HepG2 (cell line): ENCODE measurements around the gene FGFR4. TPM values are rescaled to one million over a fixed set of nuclear protein-coding genes. Genes with fewer than 3 reads are reported as not detected.

ENCODE experiments used
- ATAC-seq: fragments of 200-7000 bp; cut with Tn5 transposase; 3 replicates; pipeline ENCODE4 v1.9.1; 2020; ENCODE audit warnings: mild to moderate bottlenecking, moderate library complexity
- BruUV-seq: library from RNA; stranded (reverse); fragments of 400-500 nt; replicated peaks from 2 replicates; lab custom pipeline; 2021; lab: Mats Ljungman, UMichigan
- CTCF ChIA-PET: fragments of 300-600 bp; formaldehyde crosslinking; extraction: SDS; loops from one replicate; lab custom pipeline; 2021; ENCODE audit warnings: low total read pairs, inconsistent platforms, low intra/inter-chr PET ratio; lab: Yijun Ruan, JAX
- POLR2A ChIA-PET: fragments of 350-600 bp; sonication (Branson Sonifier 250); formaldehyde crosslinking; loops from one replicate; lab custom pipeline; 2020; ENCODE audit warnings: antibody characterized with exemption, inconsistent platforms; lab: Yijun Ruan, JAX
- DNase-seq: peaks from one replicate; pipeline ENCODE4 v3.0.0-alpha.2; 2015; ENCODE audit warnings: low spot score
- FAIRE-seq: peaks from 3 replicates; lab custom pipeline; 2011; peaks lifted over from hg19 to GRCh38; lab: Jason Lieb, UNC
- H2AFZ ChIP-seq: one replicate; pipeline ENCODE4 v1.6.1; 2011; ENCODE audit warnings: low read length, inconsistent platforms
- H3K27ac ChIP-seq: fragments of 300-600 bp; 3 replicates; pipeline ENCODE4 v1.8.0; 2011; ENCODE audit warnings: mixed run types, mild to moderate bottlenecking, mixed read lengths, low read length, inconsistent platforms; ENCODE audit not compliant: insufficient read depth; ENCODE audit errors: extremely low read length
- H3K27me3 ChIP-seq, 2 experiments: fragments of 200-600 bp in 1 of 2; 2 replicates in 1 of 2; 3 replicates in 1 of 2; pipeline versions ENCODE4 v1.6.0 to v1.8.0; 2011; ENCODE audit warnings: low read length in 2 of 2, mild to moderate bottlenecking in 2 of 2, moderate library complexity in 2 of 2, inconsistent platforms in 1 of 2; ENCODE audit not compliant: insufficient read depth in 2 of 2, control insufficient read depth in 1 of 2
- H3K36me3 ChIP-seq, 2 experiments: fragments of 200-600 bp in 1 of 2; replicated peaks in 1 of 2; 2 replicates in 1 of 2; 3 replicates in 1 of 2; pipeline versions ENCODE4 v1.5.1 to v1.8.0; 2011; ENCODE audit warnings: low read length in 2 of 2, inconsistent platforms in 1 of 2; ENCODE audit not compliant: insufficient read depth in 2 of 2, control insufficient read depth in 1 of 2
- H3K4me1 ChIP-seq: 2 replicates; pipeline ENCODE4 v1.5.1; 2012; ENCODE audit warnings: low read length, inconsistent platforms; ENCODE audit not compliant: insufficient read depth
- H3K4me2 ChIP-seq: 2 replicates; pipeline ENCODE4 v1.6.0; 2011; ENCODE audit warnings: low read depth, low read length, inconsistent platforms
- H3K4me3 ChIP-seq, 3 experiments: fragments of 200-600 bp in 1 of 3; sonication (generic), shearing (Covaris generic) in 1 of 3; replicated peaks in 1 of 3; 2 replicates each; pipeline ENCODE4 v1.5.1; 2011 to 2016; ENCODE audit warnings: low read length in 3 of 3, inconsistent platforms in 2 of 3, low read depth in 2 of 3, mild to moderate bottlenecking in 2 of 3, control low read depth in 1 of 3, mixed read lengths in 1 of 3; ENCODE audit not compliant: insufficient read depth in 1 of 3
- H3K79me2 ChIP-seq: one replicate; pipeline ENCODE4 v1.6.1; 2011; ENCODE audit warnings: low read length, inconsistent platforms; ENCODE audit not compliant: insufficient read depth
- H3K9ac ChIP-seq: 2 replicates; pipeline ENCODE4 v1.6.0; 2011; ENCODE audit warnings: mild to moderate bottlenecking, low read depth, low read length, inconsistent platforms; ENCODE audit not compliant: insufficient read depth
- H3K9me3 ChIP-seq: 2 replicates; pipeline ENCODE4 v1.5.1; 2012; ENCODE audit warnings: mild to moderate bottlenecking, low read length
- H4K20me1 ChIP-seq: 2 replicates; pipeline ENCODE4 v1.6.0; 2011; ENCODE audit warnings: inconsistent platforms, mild to moderate bottlenecking, low read length, moderate library complexity; ENCODE audit not compliant: insufficient read depth
- DBP ChIP-seq: sonication (generic); formaldehyde crosslinking; IDR thresholded peaks from 2 replicates; pipeline ENCODE4 v1.4.0; 2020; ENCODE audit warnings: missing genetic modification reagents; ENCODE audit errors: not compliant biosample characterization
- E2F5 ChIP-seq: sonication (generic); formaldehyde crosslinking; conservative IDR thresholded peaks from 2 replicates; pipeline ENCODE4 v1.4.0; 2020; ENCODE audit warnings: missing genetic modification reagents
- ETV6 ChIP-seq: sonication (generic); formaldehyde crosslinking; conservative IDR thresholded peaks from 2 replicates; pipeline ENCODE4 v1.4.0; 2020; ENCODE audit warnings: missing genetic modification reagents
- JDP2 ChIP-seq: sonication (generic); formaldehyde crosslinking; IDR thresholded peaks from 2 replicates; pipeline ENCODE4 v1.8.1; 2022; ENCODE audit warnings: missing genetic modification reagents, borderline replicate concordance
- KLF13 ChIP-seq: sonication (generic); formaldehyde crosslinking; IDR thresholded peaks from 2 replicates; pipeline ENCODE4 v1.4.0; 2020; ENCODE audit warnings: mild to moderate bottlenecking, missing genetic modification reagents
- MEF2D ChIP-seq: sonication (generic); formaldehyde crosslinking; IDR thresholded peaks from 2 replicates; pipeline ENCODE4 v1.5.1; 2020; ENCODE audit warnings: mild to moderate bottlenecking, missing genetic modification reagents
- NR2F2 ChIP-seq: IDR thresholded peaks from 2 replicates; pipeline ENCODE4 v1.6.1; 2012; ENCODE audit warnings: low read depth, inconsistent platforms, borderline replicate concordance
- ONECUT2 ChIP-seq: sonication (generic); formaldehyde crosslinking; IDR thresholded peaks from 2 replicates; pipeline ENCODE4 v1.4.0; 2020; ENCODE audit warnings: missing genetic modification reagents
- PAX8 ChIP-seq: sonication (generic); formaldehyde crosslinking; IDR thresholded peaks from 2 replicates; pipeline ENCODE4 v1.8.0; 2022; ENCODE audit warnings: mild to moderate bottlenecking, missing genetic modification reagents, borderline replicate concordance
- RAD21 ChIP-seq: fragments of 450-650 bp; formaldehyde crosslinking; IDR thresholded peaks from 2 replicates; pipeline ENCODE4 v1.5.0; 2020; ENCODE audit warnings: mild to moderate bottlenecking
- RAD51 ChIP-seq: fragments of 450-650 bp; IDR thresholded peaks from 2 replicates; pipeline ENCODE4 v1.6.1; 2016; ENCODE audit warnings: borderline replicate concordance
- TCF7 ChIP-seq: sonication (generic); IDR thresholded peaks from 2 replicates; pipeline ENCODE4 v1.6.1; 2016; ENCODE audit warnings: antibody characterized with exemption, low read depth
- TSC22D2 ChIP-seq: sonication (generic); formaldehyde crosslinking; IDR thresholded peaks from 2 replicates; pipeline ENCODE4 v1.5.1; 2020; ENCODE audit warnings: missing genetic modification reagents, mild to moderate bottlenecking, borderline replicate concordance
- ZFYVE20 ChIP-seq: sonication (generic); formaldehyde crosslinking; IDR thresholded peaks from 2 replicates; pipeline ENCODE4 v1.8.0; 2023; ENCODE audit warnings: low read depth, mild to moderate bottlenecking, moderate library complexity, missing genetic modification reagents, borderline replicate concordance
- ZNF17 ChIP-seq: sonication (generic); formaldehyde crosslinking; IDR thresholded peaks from 2 replicates; pipeline ENCODE4 v1.5.0; 2020; ENCODE audit warnings: mild to moderate bottlenecking, missing genetic modification reagents
- ZNF550 ChIP-seq: sonication (generic); formaldehyde crosslinking; IDR thresholded peaks from 2 replicates; pipeline ENCODE4 v1.4.0; 2020; ENCODE audit warnings: mild to moderate bottlenecking, missing genetic modification reagents, borderline replicate concordance
- ZNF572 ChIP-seq: sonication (generic); formaldehyde crosslinking; IDR thresholded peaks from 2 replicates; pipeline ENCODE4 v1.5.1; 2020; ENCODE audit warnings: mild to moderate bottlenecking, missing genetic modification reagents
- ZNF652 ChIP-seq: IDR thresholded peaks from 2 replicates; pipeline ENCODE4 v1.6.1; 2016; ENCODE audit warnings: low read depth, borderline replicate concordance
- ZNF816 ChIP-seq: sonication (generic); formaldehyde crosslinking; IDR thresholded peaks from 2 replicates; pipeline ENCODE4 v1.8.0; 2022; ENCODE audit warnings: missing genetic modification reagents, mild to moderate bottlenecking, borderline replicate concordance
- WGBS: methylation state at CpG from one replicate; pipeline ENCODE4 v1.1.6; 2017; ENCODE audit warnings: low lambda C conversion rate; 5-methylcytosine and 5-hydroxymethylcytosine counted together
- in situ Hi-C: cut with HindIII; loops from 2 replicates; pipeline ENCODE4 v1.10.0; 2017; ENCODE audit warnings: low pct_unique_long_range_greater_than_20kb; ENCODE audit not compliant: extremely low pct_ligation_motif_present
- intact Hi-C: fragments of 100-400 bp; cut with micrococcal nuclease; formaldehyde crosslinking; loops from one replicate; pipeline ENCODE4 v1.10.0; 2022; ENCODE audit not compliant: unreplicated experiment
- polyA plus RNA-seq, 8 experiments: library from polyadenylated mRNA; depleted of rRNA in 3 of 8; stranded (reverse) in 7 of 8; unstranded in 1 of 8; fragments of >200 nt; fragmentation: Illumina TruSeq in 4 of 8; extraction: Trizol in 4 of 8; gene quantifications; 2 replicates each; pipeline versions ENCODE4 v1.2.1 to v1.2.3, GENCODE V29; 2011 to 2016; ENCODE audit warnings: low read depth in 4 of 8, missing spikeins in 1 of 8, mixed read lengths in 1 of 8; ENCODE audit not compliant: insufficient read depth in 1 of 8
- total RNA-seq, 5 experiments: library from RNA; depleted of rRNA; stranded (reverse); fragments of >200 nt; fragmentation: Illumina TruSeq; extraction: Trizol; gene quantifications; 2 replicates each; pipeline ENCODE4 v1.2.3, GENCODE V29; 2016; ENCODE audit warnings: low read depth in 1 of 5

FGFR4 gene
- total and polyA plus RNA-seq, 2 of the 13 experiments (the other 11 are each of a cell fraction or from before 2014, with no cell fraction given): 129 to 219 TPM

GRCh38 chr5:177122566-177122965 lies 35.9 kb downstream of the FGFR4 start:
- no peak for FAIRE-seq
- WGBS: 57% methylated on average over 5 of the region's 5 CpGs
- no TSS peak for BruUV-seq
- Histone ChIP-seq H4K20me1 (no peaks in the 10 kb centered on the region), H3K4me1 (no peaks in the 10 kb centered on the region)
- CTCF ChIA-PET: no interaction called here
- intact Hi-C loops: no loop called here
- no peak for TF ChIP-seq TCF7
- no peak for TF ChIP-seq ZNF572 (CRISPR knock-in tag)
- TF ChIP-seq ZNF652: no peak
- no peak for TF ChIP-seq E2F5 (CRISPR knock-in tag)
- no peak for TF ChIP-seq ZNF816 (CRISPR knock-in tag)
- TF ChIP-seq ZNF550 (CRISPR knock-in tag): no peak
- no peak for TF ChIP-seq RAD51
- TF ChIP-seq, all 625 proteins: peak for 0
- Histone ChIP-seq H3K9ac (no peak overlapping the region), H3K4me3 (no peak overlapping the region), H3K4me2 (no peak overlapping the region), H3K27me3 (no peaks in the 10 kb centered on the region), H3K27ac (no peak overlapping the region), H3K79me2 (no peaks in the 10 kb centered on the region), H3K9me3 (no peaks in the 10 kb centered on the region), H3K36me3 (no peaks in the 10 kb centered on the region), H2AFZ (no peak overlapping the region)
- in situ Hi-C loops: loop anchor here (25.0 kb wide), 1 partner anchor 340 kb away; the partner anchor contains the start of gene DBN1
- DNase-seq: no peak
- ATAC-seq: no peak
- POLR2A ChIA-PET: no interaction called here

GRCh38 chr5:177123789-177124485 lies 37.2 kb downstream of the FGFR4 start:
- DNase-seq: no peak
- 51% methylated on average over 15 of the region's 15 CpGs for WGBS
- H3K79me2 ChIP-seq: no peaks in the 10 kb centered on the region
- no peak overlapping the region for H3K27ac ChIP-seq
- BruUV-seq: no TSS peak
- no peaks in the 10 kb centered on the region for H3K27me3 ChIP-seq
- in situ Hi-C loops: loop anchor here (25.0 kb wide), 1 partner anchor 338 kb away; the partner anchor contains the start of gene DBN1
- no peak for ATAC-seq
- POLR2A ChIA-PET: no interaction called here
- no peak overlapping the region for H3K9ac ChIP-seq
- no peaks in the 10 kb centered on the region for H3K36me3 ChIP-seq
- H3K4me2 ChIP-seq: no peak overlapping the region
- no peaks in the 10 kb centered on the region for H3K4me1 ChIP-seq
- no peak overlapping the region for H3K4me3 ChIP-seq
- no peak overlapping the region for H2AFZ ChIP-seq
- H3K9me3 ChIP-seq: no peaks in the 10 kb centered on the region
- H4K20me1 ChIP-seq: no peaks in the 10 kb centered on the region
- intact Hi-C loops: no loop called here
- FAIRE-seq: no peak
- CTCF ChIA-PET: no interaction called here
- TF ChIP-seq NR2F2: no peak
- TF ChIP-seq DBP (CRISPR knock-in tag): no peak
- TF ChIP-seq ZFYVE20 (CRISPR knock-in tag): no peak
- TF ChIP-seq MEF2D: no peak
- no peak for TF ChIP-seq RAD21 (CRISPR knock-in tag)
- no peak for TF ChIP-seq KLF13 (CRISPR knock-in tag)
- TF ChIP-seq PAX8 (CRISPR knock-in tag): no peak
- no peak for TF ChIP-seq ETV6
- TF ChIP-seq ZNF17 (CRISPR knock-in tag): no peak
- no peak for TF ChIP-seq TSC22D2 (CRISPR knock-in tag)
- TF ChIP-seq ONECUT2: no peak
- TF ChIP-seq JDP2 (CRISPR knock-in tag): no peak
